ENCODE measurements around the gene TPSAB1. TPM values are rescaled to one million over a fixed set of nuclear protein-coding genes. Genes with fewer than 3 reads are reported as not detected.
"Not testable (repeated sequence)": the region's sequence is repeated elsewhere in the genome, so short reads cannot be mapped to it uniquely, and the experiment has no call there.

Gene TPSAB1
- total and polyA plus RNA-seq, 10 of the 15 experiments (the other 5 are each of a cell fraction or from before 2014, with no cell fraction given): 0.06 TPM; not detected in 9

GRCh38 chr16:1255276-1256122 lies 15.0 kb downstream of the TPSAB1 start, which contains the start of gene TPSD1:
Gene TPSD1, plus strand, starts transcription at chr16:1256069. Its CDS starts 212 bp downstream, at chr16:1256281.
- POLR2A ChIA-PET; H3K4me1 ChIP-seq (ENCODE audit: control insufficient read depth, insufficient read depth, low read length); H3K9me3 ChIP-seq (replicated peaks; ENCODE audit: control insufficient read depth, insufficient read depth, low read length); SMC1A ChIA-PET (ENCODE audit: uncharacterized antibody, unreplicated experiment); FAIRE-seq; DNase-seq (ENCODE audit: low read depth, low spot score); H3K36me3 ChIP-seq (ENCODE audit: control insufficient read depth in 2 of 2, insufficient read depth in 2 of 2, low read length in 1 of 2); H3K9ac ChIP-seq (ENCODE audit: control insufficient read depth, insufficient read depth, low read length); in situ Hi-C loops (cut with MboI); H2AFZ ChIP-seq (ENCODE audit: control insufficient read depth, low read depth, low read length); H3K27ac ChIP-seq (ENCODE audit: control insufficient read depth, insufficient read depth); H3K79me2 ChIP-seq (ENCODE audit: control insufficient read depth, insufficient read depth, low read length); RAD21 ChIA-PET (ENCODE audit: unreplicated experiment); H3K4me2 ChIP-seq (ENCODE audit: control insufficient read depth, insufficient read depth); H3K27me3 ChIP-seq (replicated peaks in 1 of 2; ENCODE audit: control insufficient read depth in 2 of 2, insufficient read depth in 2 of 2, low read length in 1 of 2); BruUV-seq (replicated peaks); intact Hi-C loops (cut with micrococcal nuclease; ENCODE audit: unreplicated experiment); CTCF ChIA-PET; H4K20me1 ChIP-seq (ENCODE audit: control insufficient read depth, insufficient read depth); H3K4me3 ChIP-seq; ATAC-seq: not testable (repeated sequence)
- 18% methylated on average over 20 of the region's 26 CpGs for WGBS (ENCODE audit: insufficient coverage, insufficient replicate concordance, low lambda C conversion rate, missing lambda C conversion rate)

- H3K4me3 ChIP-seq; H3K36me3 ChIP-seq (ENCODE audit: control insufficient read depth in 2 of 2, insufficient read depth in 2 of 2, low read length in 1 of 2); RAD21 ChIA-PET (ENCODE audit: unreplicated experiment); intact Hi-C loops (cut with micrococcal nuclease; ENCODE audit: unreplicated experiment); H3K9me3 ChIP-seq (replicated peaks; ENCODE audit: control insufficient read depth, insufficient read depth, low read length); CTCF ChIA-PET; H3K4me2 ChIP-seq (ENCODE audit: control insufficient read depth, insufficient read depth); H4K20me1 ChIP-seq (ENCODE audit: control insufficient read depth, insufficient read depth); H3K9ac ChIP-seq (ENCODE audit: control insufficient read depth, insufficient read depth, low read length); H3K4me1 ChIP-seq (ENCODE audit: control insufficient read depth, insufficient read depth, low read length); in situ Hi-C loops (cut with MboI); ATAC-seq; H3K27ac ChIP-seq (ENCODE audit: control insufficient read depth, insufficient read depth); SMC1A ChIA-PET (ENCODE audit: uncharacterized antibody, unreplicated experiment); FAIRE-seq; DNase-seq (ENCODE audit: low read depth, low spot score); H3K79me2 ChIP-seq (ENCODE audit: control insufficient read depth, insufficient read depth, low read length); BruUV-seq (replicated peaks); H3K27me3 ChIP-seq (replicated peaks in 1 of 2; ENCODE audit: control insufficient read depth in 2 of 2, insufficient read depth in 2 of 2, low read length in 1 of 2); H2AFZ ChIP-seq (ENCODE audit: control insufficient read depth, low read depth, low read length); POLR2A ChIA-PET: not testable (repeated sequence)
- 48% methylated on average over 22 of the region's 23 CpGs for WGBS (ENCODE audit: insufficient coverage, insufficient replicate concordance, low lambda C conversion rate, missing lambda C conversion rate)
Observed at GRCh38 chr16:1256296-1256873, 15.9 kb downstream of the TPSAB1 start.

All from GM12878 (cell line).